ENCODE data around the gene TMEM239.

DNA sequence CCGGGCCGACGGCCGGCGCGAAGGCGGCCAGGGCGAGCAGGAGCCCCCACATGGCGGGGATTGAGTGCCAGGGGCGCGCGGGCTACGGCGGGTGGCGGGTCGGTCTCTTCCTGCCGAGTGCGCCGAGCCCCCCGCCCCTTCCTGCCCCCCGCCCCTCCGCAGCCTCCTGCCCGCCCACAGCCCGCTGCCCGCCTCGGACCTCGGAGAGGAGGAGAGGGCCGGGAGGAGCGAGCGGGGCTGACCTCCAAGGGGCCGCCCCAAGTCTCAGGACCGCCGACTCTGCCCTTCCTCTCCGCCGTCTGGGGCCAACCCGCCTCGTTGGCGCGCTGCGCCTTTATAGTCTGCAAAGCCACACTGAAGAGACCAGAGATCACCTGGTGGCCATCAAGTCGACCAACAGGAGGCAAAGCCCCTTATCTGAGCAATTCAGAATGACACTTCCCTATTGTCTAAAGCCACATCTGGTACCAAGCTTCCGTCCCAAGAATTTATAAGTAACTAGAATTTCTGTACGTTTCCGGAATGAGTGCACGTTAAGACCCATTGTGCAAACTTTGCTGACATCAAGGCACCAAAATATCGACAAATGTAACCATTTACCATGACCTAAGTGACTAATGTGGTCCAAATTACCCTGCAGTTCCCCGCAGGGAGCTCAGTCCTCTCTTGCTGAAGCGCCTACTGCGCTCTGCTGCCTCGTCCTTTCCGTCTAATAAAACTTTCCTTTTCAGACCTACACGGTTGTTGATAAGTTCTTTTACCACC lies 15.5 kb upstream of the TMEM239 start, which contains the start of gene CPXM1:
- TF ChIP-seq EP300 (IDR thresholded peaks at IDR 0.05), result no peak
- TF ChIP-seq, protein P1, sequence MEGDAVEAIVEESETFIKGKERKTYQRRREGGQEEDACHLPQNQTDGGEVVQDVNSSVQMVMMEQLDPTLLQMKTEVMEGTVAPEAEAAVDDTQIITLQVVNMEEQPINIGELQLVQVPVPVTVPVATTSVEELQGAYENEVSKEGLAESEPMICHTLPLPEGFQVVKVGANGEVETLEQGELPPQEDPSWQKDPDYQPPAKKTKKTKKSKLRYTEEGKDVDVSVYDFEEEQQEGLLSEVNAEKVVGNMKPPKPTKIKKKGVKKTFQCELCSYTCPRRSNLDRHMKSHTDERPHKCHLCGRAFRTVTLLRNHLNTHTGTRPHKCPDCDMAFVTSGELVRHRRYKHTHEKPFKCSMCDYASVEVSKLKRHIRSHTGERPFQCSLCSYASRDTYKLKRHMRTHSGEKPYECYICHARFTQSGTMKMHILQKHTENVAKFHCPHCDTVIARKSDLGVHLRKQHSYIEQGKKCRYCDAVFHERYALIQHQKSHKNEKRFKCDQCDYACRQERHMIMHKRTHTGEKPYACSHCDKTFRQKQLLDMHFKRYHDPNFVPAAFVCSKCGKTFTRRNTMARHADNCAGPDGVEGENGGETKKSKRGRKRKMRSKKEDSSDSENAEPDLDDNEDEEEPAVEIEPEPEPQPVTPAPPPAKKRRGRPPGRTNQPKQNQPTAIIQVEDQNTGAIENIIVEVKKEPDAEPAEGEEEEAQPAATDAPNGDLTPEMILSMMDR (IDR thresholded peaks at IDR 0.05), result no peak
